Measurements from ENCODE around the gene VIT. TPM values are rescaled to one million over a fixed set of nuclear protein-coding genes. Genes with fewer than 3 reads are reported as not detected.

VIT gene
- total RNA-seq, 2 experiments from 2014 or later, result not detected

DNA sequence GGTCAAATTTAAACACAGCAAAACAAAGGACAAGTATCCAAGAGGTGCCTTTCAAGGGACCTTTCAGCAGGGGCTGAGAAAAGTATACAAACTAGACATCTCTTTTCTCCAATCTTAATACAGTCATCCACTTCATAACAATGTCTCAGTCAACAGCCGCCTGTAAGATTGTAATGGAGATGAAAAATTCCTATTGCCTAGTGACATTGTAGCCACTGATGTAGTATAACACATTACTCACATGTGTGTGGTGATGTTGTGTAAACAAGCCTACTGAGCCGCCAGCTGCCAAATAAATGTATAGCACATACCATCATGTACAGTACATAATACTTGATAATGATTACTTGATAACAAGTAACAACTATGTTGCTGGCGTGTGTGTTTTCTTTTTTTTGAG, 31.0 kb downstream of the VIT start:
- Mint-ChIP-seq H3K36me3 (no peaks in the 10 kb centered on the region), H3K4me1 (ENCODE audit: low read depth) (no peaks in the 10 kb centered on the region), H3K4me3 (no peak overlapping the region), H3K9me3 (peaks cover 5% of the 10 kb centered on the region), H3K27me3 (peaks cover 7% of the 10 kb centered on the region), H3K27ac (no peak overlapping the region)
- intact Hi-C loops (cut with micrococcal nuclease), result no loop called here
- CTCF ChIA-PET, result no interaction called here
- POLR2A ChIA-PET, result no interaction called here
- DNase-seq, result no peak

DNA sequence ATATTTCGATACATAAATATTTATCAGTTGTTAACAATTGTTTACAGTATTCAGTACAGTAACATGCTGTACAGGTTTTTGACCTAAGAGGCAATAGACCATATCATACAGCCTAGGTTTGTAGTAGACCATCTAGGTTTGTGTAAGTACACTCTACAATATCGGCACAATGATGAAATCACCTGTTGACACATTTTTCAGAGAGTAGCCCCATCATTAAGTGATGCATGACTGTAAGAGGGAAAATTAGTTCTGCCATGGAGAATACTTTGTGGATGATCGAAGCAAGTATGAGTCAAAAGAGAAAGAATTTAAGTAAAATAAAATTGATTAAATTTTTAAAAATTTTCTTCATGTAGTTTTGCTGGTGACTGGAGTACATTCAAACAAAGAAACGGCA, 32.6 kb downstream of the VIT start:
- intact Hi-C loops (cut with micrococcal nuclease), result no loop called here
- Mint-ChIP-seq H3K27ac (no peak overlapping the region), H3K9me3 (peaks cover 5% of the 10 kb centered on the region), H3K27me3 (peaks cover 7% of the 10 kb centered on the region), H3K4me1 (ENCODE audit: low read depth) (no peaks in the 10 kb centered on the region), H3K4me3 (no peak overlapping the region), H3K36me3 (no peaks in the 10 kb centered on the region)
- no peak for DNase-seq
- POLR2A ChIA-PET, result no interaction called here
- CTCF ChIA-PET, result interaction anchor here (1.2 kb wide), 1 partner anchor 65 kb away, joined by 3 read pairs; no protein-coding TSS in a partner anchor

DNA sequence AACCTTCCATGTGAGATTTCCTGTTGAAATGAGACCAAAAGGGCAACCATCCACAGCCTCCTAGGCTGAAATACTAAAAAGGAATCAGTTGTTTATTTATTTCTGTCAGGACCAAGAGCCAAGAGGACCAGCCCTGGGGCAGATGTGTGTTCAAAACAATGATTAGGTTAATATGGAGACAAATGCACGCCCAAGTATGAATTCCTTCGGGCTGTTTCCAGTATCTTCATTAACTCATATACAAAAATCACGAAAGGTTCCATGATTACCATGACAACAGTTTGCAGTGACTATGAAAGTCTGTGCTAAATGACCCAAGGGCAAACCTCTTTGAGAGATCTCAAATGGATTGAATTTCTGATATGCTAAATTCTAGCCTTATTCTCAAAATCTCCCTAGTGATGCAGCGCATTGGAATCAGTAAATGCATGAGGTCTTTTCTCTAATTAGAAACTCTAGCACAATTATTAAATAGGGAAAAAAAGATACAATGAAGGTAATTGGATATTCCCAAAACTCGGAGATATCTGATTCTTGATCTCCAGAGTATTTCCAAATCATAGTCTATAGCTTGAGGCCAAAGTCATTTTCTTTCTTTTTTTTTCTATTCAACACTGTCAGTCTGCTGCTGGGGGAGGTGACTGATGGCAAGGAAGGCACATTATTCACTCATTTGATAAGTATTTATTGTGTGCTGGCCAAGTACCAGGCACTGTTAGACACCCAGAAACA, 35.6 kb downstream of the VIT start:
- H3K4me3 Mint-ChIP-seq, result no peak overlapping the region
- ChIA-PET POLR2A (no interaction called here), CTCF (no interaction called here)
- peaks cover 7% of the 10 kb centered on the region for H3K27me3 Mint-ChIP-seq
- DNase-seq, result no peak
- no peaks in the 10 kb centered on the region for H3K36me3 Mint-ChIP-seq
- no peaks in the 10 kb centered on the region for H3K4me1 Mint-ChIP-seq (ENCODE audit: low read depth)
- intact Hi-C loops (cut with micrococcal nuclease), result no loop called here
- H3K9me3 Mint-ChIP-seq, result peaks cover 5% of the 10 kb centered on the region
- no peak overlapping the region for H3K27ac Mint-ChIP-seq

DNA sequence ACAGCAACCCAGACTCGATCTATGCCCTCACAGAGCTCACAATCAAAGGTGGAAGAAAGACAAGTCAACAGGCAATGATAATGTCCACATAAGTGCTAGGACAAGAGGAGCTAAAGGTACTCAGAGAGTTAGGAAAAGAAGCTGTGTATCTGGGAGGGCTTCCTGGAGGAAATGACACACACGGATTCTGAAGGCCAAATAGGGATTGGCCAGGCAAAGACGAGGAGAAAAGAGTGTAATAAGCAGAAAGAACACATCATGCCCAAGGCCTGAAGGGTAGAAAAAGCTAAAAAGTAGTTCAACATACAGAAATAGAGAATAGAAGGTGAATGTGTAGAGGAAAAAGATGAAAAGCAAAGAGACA, 36.1 kb downstream of the VIT start:
- CTCF ChIA-PET, result no interaction called here
- H3K9me3 Mint-ChIP-seq, result peaks cover 5% of the 10 kb centered on the region
- no peak overlapping the region for H3K27ac Mint-ChIP-seq
- DNase-seq, result no peak
- no peak overlapping the region for H3K4me3 Mint-ChIP-seq
- peaks cover 5% of the 10 kb centered on the region for H3K27me3 Mint-ChIP-seq
- H3K36me3 Mint-ChIP-seq, result no peaks in the 10 kb centered on the region
- POLR2A ChIA-PET, result no interaction called here
- H3K4me1 Mint-ChIP-seq (ENCODE audit: low read depth), result no peaks in the 10 kb centered on the region
- intact Hi-C loops (cut with micrococcal nuclease), result no loop called here

DNA sequence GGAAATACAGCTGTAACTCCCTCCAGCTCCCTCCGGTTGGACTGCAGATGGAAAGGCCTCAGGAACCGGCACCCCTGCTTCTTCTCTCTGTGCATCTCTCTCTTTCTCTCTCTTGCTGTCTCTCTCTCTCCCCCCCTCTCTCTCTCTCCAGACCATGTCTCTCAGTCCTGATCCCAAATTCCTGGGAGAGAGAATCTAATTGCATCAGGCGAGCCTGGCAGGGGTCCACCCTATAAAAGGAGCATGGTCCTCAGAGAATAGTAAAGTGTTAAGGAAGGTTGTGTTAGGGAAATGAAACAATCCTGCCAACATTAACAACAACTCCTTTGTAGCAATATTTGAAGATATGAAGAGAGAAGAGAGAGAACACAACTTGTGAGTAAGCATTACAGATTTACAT, 36.7 kb downstream of the VIT start:
- ChIA-PET POLR2A (no interaction called here), CTCF (no interaction called here)
- DNase-seq, result no peak
- Mint-ChIP-seq H3K27ac (no peak overlapping the region), H3K36me3 (no peaks in the 10 kb centered on the region), H3K4me1 (ENCODE audit: low read depth) (no peaks in the 10 kb centered on the region), H3K27me3 (peaks cover 5% of the 10 kb centered on the region), H3K4me3 (no peak overlapping the region), H3K9me3 (peaks cover 5% of the 10 kb centered on the region)
- intact Hi-C loops (cut with micrococcal nuclease), result no loop called here

DNA sequence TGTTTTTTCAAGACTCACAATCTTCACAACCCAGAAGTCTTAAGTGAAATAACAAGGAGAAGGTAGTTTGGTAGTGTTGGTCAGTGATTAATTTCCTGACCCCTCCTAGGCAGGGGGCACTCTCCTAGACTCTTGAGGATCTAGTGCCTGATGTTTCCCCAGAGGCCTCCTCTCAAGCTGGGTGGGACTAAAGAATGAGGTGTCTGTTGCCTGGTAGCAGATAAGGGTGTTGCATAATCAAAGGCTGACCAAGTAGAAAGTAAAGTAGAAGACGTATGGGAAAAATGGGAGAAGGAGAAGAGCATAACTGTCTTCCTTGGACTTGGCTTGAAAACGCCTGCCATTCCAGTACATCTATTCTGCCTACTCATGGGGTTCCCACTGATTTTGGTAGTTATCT, 37.8 kb downstream of the VIT start:
- DNase-seq, result no peak
- H3K27ac Mint-ChIP-seq, result no peak overlapping the region
- no peaks in the 10 kb centered on the region for H3K4me1 Mint-ChIP-seq (ENCODE audit: low read depth)
- ChIA-PET CTCF (no interaction called here), POLR2A (no interaction called here)
- H3K36me3 Mint-ChIP-seq, result no peaks in the 10 kb centered on the region
- peaks cover 5% of the 10 kb centered on the region for H3K27me3 Mint-ChIP-seq
- peaks cover 5% of the 10 kb centered on the region for H3K9me3 Mint-ChIP-seq
- H3K4me3 Mint-ChIP-seq, result no peak overlapping the region
- intact Hi-C loops (cut with micrococcal nuclease), result no loop called here

DNA sequence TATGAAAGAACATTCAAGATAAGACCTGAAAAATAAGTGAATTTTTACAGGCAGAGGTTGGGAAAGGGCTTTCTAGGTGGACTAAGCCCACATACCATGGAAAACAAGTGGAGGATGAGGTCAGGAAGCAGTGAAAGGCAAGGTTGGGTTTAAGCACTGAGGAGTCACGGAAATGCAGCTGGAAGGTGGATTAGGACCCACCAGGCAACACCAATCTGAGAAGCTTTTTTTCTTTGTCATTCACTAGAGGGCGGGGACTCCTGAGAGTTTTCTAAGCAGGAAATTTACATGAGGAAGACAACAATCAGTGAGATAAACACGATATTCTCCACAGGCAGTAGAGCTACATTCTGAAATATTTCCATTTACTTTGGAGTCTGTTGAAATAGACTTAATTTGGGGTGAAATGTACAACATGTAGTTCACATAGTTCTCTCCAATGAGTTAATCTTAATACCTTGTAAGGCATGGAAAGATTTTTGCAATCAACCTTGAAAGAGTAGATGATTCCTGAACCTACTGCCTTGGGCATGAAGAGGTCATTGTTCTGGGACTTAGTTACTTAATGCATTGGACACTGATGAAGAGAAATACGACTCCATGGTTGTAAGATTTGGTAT, 40.7 kb downstream of the VIT start:
- Mint-ChIP-seq H3K9me3 (no peaks in the 10 kb centered on the region), H3K4me1 (ENCODE audit: low read depth) (peaks cover 7% of the 10 kb centered on the region), H3K27me3 (peaks cover 6% of the 10 kb centered on the region), H3K36me3 (no peaks in the 10 kb centered on the region), H3K27ac (no peak overlapping the region), H3K4me3 (no peak overlapping the region)
- intact Hi-C loops (cut with micrococcal nuclease), result no loop called here
- no peak for DNase-seq
- ChIA-PET POLR2A (no interaction called here), CTCF (no interaction called here)

DNA sequence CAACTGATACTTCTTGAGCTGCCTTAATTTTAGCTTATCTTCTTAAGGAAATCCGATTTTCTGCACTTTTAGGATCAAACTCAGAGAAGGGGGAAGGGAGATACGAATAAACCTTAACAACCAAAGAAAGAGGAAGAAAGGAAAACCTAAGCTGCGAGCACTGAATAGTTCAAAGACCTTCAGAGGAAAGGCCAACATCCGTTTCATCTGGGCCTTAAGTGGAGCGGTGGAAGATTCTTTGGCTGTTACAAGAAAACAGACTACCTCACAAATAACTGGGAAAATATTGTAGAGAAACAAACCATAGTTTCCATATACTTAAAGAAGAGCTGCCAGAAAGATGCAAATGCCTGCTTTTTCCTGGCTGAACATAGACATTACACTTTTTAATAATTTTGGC, 43.6 kb downstream of the VIT start:
- Mint-ChIP-seq H3K36me3 (no peaks in the 10 kb centered on the region), H3K9me3 (no peaks in the 10 kb centered on the region), H3K27ac (no peak overlapping the region), H3K4me3 (no peak overlapping the region), H3K27me3 (peaks cover 9% of the 10 kb centered on the region), H3K4me1 (ENCODE audit: low read depth) (peaks cover 7% of the 10 kb centered on the region)
- DNase-seq, result no peak
- intact Hi-C loops (cut with micrococcal nuclease), result no loop called here
- CTCF ChIA-PET, result interaction anchor here (1.0 kb wide), 1 partner anchor 31 kb away, joined by 3 read pairs; no protein-coding TSS in a partner anchor
- POLR2A ChIA-PET, result no interaction called here

DNA sequence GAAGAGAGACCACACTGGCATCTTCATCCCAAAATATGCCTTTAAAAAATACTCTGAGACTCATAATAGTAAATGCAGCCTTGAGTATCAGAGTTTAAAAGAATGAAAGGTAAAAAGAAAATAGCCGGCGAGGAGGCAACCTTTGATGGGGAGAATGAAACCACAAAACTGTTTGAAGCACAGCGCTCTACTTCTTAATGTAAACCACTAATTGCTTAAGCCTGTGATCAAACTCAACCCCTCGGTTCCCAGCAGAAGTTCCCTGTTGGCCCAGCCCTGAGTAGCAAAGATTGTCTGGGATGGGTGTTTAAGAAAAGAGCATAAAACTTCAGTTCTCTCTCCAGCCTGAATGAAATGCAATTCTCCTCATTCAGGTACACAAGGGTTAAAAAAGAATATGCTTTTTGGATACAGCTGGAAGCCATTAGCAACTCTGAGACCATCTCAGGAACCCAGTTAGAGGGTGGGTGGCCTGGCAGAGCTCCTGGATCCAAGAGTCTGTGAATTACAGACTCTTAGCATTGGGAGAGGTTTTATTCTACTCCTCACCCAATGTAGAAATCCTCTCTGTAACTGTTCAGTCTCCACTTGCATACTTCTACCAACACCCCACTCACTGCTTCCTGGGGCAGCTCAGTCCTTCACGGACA, 44.8 kb downstream of the VIT start:
- H3K4me1 Mint-ChIP-seq (ENCODE audit: low read depth), result peaks cover 7% of the 10 kb centered on the region
- H3K27me3 Mint-ChIP-seq, result peaks cover 14% of the 10 kb centered on the region
- ChIA-PET CTCF (no interaction called here), POLR2A (no interaction called here)
- H3K36me3 Mint-ChIP-seq, result no peaks in the 10 kb centered on the region
- H3K4me3 Mint-ChIP-seq, result no peak overlapping the region
- intact Hi-C loops (cut with micrococcal nuclease), result no loop called here
- H3K9me3 Mint-ChIP-seq, result no peaks in the 10 kb centered on the region
- no peak for DNase-seq
- no peak overlapping the region for H3K27ac Mint-ChIP-seq

DNA sequence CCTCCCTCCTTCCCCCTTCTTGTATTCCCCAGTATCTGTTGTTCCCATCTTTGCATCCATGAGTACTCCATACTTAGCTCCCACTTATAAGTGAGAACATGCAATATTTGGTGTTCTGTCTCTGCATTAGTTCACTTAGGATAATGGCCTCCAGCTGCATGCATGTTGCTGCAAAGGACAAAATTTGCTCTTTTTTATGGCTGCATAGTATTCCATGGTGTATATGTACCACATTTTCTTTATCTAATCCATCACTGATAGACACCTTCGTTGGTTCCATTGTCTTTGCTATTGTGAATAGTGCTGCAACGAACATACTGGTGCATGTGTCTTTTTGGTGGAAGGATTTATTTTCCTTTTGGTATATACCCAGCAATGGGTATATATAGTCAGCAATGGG, 47.4 kb downstream of the VIT start:
- no peak for DNase-seq
- intact Hi-C loops (cut with micrococcal nuclease), result no loop called here
- Mint-ChIP-seq H3K36me3 (no peaks in the 10 kb centered on the region), H3K9me3 (no peaks in the 10 kb centered on the region), H3K27me3 (peaks cover 34% of the 10 kb centered on the region), H3K27ac (no peak overlapping the region), H3K4me1 (ENCODE audit: low read depth) (peaks cover 7% of the 10 kb centered on the region), H3K4me3 (no peak overlapping the region)
- POLR2A ChIA-PET, result no interaction called here
- CTCF ChIA-PET, result no interaction called here

DNA sequence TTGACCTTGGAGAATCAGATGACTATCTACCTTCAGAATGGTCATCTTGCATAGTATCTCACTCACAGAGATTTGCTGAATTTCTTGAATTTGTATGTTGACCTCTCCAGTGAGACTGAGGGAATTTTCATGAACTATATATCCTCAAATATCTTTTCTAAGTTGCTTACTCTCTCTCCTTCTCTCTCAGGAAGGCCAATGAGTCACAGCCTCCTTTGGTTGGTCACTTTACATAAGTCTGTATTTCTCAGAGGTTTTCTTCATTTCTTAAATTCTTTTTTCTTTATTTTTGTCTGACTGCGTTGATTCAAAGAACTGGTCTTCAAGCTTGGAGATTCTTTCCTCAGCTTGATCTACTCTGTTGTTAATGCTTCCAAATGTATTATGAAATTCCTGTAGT, 51.7 kb downstream of the VIT start:
- H3K27me3 Mint-ChIP-seq, result peaks cover 45% of the 10 kb centered on the region
- no peak for DNase-seq
- ChIA-PET CTCF (no interaction called here), POLR2A (no interaction called here)
- intact Hi-C loops (cut with micrococcal nuclease), result no loop called here
- no peak overlapping the region for H3K27ac Mint-ChIP-seq
- H3K4me1 Mint-ChIP-seq (ENCODE audit: low read depth), result no peaks in the 10 kb centered on the region
- H3K4me3 Mint-ChIP-seq, result no peak overlapping the region
- H3K9me3 Mint-ChIP-seq, result no peaks in the 10 kb centered on the region
- H3K36me3 Mint-ChIP-seq, result no peaks in the 10 kb centered on the region

DNA sequence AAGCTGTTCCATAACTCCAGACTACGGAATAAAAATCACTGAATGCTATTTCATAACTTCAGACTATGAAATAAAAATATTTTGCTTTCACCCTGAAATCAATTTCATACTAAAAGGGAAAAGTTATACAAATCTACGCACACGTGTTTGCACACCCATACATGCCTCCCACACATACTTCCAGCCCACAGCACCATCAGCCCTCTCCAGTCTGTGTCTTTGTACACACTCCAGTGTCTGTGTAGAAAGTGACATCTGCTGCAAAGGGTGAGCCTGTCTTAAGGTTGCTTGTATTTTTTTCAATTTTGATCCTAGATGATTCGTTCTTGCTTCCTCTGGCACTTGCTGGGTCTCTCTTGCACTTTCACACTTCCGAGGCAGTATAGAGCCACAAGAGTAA, 53.6 kb downstream of the VIT start:
- ChIA-PET CTCF (no interaction called here), POLR2A (no interaction called here)
- Mint-ChIP-seq H3K9me3 (no peaks in the 10 kb centered on the region), H3K27ac (no peak overlapping the region), H3K4me3 (no peak overlapping the region), H3K4me1 (ENCODE audit: low read depth) (no peaks in the 10 kb centered on the region), H3K27me3 (peaks cover 47% of the 10 kb centered on the region), H3K36me3 (no peaks in the 10 kb centered on the region)
- DNase-seq, result no peak
- intact Hi-C loops (cut with micrococcal nuclease), result no loop called here

DNA sequence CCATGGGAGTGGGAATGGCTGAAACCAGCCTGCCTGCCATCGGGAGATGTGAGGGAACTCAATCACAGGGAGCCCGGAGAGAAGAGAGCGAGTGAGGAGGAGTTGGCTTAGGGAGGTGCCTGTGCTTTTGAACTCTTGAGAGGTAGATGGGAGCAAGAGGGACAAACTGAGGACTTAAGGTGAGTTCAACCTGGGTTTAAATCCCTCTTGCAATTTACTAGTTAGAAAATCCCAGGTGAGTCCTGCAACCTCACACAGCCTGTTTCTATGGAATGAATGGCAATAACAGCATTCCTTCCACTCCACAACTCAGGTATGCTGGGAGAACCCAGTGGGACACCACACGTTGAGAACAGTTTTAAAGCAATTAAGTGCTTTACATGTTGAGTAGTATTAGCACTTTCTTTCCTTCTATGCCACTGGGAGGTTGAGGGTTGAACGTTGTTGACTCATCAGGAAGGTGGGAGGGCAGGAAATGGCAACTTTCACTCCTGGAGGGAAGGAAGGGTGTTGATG, 57.3 kb downstream of the VIT start:
- CTCF ChIA-PET, result no interaction called here
- Mint-ChIP-seq H3K9me3 (no peaks in the 10 kb centered on the region), H3K27ac (no peak overlapping the region), H3K4me1 (ENCODE audit: low read depth) (no peaks in the 10 kb centered on the region), H3K27me3 (peaks cover 23% of the 10 kb centered on the region), H3K4me3 (no peak overlapping the region), H3K36me3 (no peaks in the 10 kb centered on the region)
- POLR2A ChIA-PET, result no interaction called here
- no peak for DNase-seq
- intact Hi-C loops (cut with micrococcal nuclease), result no loop called here

Data from activated CD4-positive, alpha-beta memory T cell treated with anti-CD3 and anti-CD28 coated beads for 36 hours (primary cell).